GM21528 (cell line): ENCODE data around the gene SLC5A2.
"Not testable (repeated sequence)": the region's sequence is repeated elsewhere in the genome, so short reads cannot be mapped to it uniquely, and the experiment has no call there.

ENCODE experiments used
- ATAC-seq: cut with Tn5 transposase; IDR thresholded peaks from one replicate; pipeline ENCODE4 v1.9.1; 2021; ENCODE audit warnings: mild to moderate bottlenecking, moderate library complexity; ENCODE audit not compliant: unreplicated experiment, low FRiP score

Gene SLC5A2

DNA sequence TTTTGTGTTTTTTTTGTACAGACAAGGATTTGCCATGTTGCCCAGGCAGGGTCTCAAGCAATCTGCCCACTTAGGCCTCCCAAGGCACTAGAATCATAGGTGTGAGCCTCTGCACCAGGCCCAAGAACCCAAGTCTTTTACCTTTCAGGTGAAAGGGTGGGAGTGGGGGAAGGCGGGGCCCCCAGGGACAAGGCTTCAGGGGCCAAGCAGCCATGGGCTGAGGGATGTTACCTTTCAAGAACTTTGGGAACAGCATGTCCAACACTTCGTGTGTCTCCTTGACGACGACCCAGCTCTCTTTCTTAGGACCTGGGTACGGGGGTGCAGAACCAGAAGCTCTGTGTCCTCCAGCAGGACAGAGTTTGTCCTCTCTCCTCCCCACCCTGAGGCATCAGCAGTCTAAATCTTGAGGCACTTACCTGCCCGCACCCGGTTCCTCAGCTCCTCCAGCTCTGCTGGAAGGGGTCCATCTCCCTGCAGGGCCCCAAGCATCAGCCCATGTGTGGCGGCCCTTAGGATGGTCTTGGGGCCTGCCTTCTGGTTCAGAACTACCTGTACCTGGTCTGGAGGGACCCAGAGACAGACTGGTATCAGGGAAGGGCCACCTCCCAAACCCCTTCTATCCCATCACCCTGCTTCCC lies 9.0 kb downstream of the SLC5A2 start:
- ATAC-seq: no peak

DNA sequence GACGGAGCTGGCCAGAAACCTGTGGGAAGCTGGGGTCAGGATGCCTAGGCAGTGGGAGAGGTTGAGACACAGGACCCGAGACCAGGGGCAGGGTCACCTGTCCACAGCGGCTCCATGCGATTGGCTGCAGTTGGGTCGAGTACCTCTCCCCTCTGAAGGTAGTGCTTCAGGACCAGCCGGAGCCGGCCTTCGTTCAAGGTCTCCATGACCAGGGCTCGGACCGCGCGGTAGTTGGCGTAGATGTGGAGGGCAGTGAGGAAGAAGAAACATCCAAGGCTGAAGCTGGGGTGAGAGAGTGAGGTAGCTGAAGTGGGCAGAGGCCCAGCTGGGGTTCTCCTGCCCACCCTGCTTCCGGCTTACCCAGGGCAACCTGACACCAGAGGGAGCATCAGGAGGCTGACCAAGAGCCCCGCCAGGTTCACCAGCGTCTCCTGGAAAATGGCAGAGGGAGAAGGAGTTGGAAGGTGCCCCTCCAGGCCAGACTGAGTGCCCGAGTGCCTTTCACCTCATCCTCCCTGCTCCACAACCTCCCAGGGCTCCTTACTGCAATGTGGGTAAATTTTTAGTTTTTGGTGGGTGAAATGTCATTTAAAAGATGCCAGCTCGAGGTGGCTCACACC lies 10.7 kb downstream of the SLC5A2 start:
- no peak for ATAC-seq

DNA sequence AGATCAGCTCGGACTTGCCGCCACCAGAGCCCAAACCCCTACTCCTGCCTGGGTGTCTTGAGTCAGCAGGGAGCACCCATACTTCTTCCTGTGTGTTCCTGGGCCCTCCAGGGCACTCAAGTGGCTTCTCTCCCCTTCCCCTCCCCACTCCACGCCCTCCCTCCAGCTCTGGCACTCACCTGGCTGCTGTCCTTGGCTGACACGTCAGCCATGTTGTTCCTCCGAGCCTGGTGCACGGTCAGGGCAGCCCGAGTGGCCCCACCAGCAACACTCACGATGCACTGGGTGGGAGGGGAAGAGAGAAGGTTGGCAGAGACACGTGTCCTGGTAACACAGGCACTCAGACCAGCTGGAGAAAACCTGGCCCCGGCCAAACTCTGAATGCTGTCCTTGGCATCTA lies 13.7 kb downstream of the SLC5A2 start:
- no peak for ATAC-seq

DNA sequence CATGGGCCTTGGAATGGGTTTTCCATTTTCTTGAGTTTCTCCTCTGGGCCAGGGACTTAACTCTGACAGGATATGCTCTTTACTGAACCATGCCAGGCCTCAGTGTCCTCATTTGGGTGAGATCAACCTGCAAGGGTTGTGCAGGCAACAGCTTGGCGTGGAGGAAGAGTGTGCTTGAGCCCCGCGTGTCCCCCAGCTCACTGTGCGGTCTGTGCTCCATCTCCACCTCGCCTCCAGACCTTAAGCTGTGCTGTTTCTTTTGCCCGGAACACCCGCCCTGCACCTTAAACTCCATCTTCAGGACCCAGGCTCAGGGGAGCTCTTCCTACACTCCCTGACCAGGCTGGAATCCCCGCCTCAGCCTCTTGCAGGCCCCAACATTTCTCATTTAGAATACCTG lies 15.6 kb downstream of the SLC5A2 start:
- ATAC-seq: no peak

DNA sequence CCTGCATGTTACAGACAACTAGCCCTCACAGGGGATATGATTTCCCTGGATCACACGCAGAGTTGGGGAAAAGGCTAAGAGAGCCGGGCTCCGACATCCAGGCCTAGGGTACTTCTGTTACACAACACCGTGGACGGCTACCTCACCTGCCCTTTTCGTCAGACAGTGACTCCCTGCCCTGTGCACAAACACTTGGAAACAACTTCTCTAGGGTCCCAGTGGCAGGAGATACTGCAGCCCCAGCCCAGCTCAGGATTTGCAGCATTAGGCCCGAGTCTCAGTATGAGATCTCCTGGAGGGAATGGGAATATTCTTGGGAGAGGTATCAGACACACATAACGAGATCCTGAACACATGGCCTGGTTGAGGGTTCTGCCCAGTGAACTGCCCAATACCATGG lies 17.0 kb downstream of the SLC5A2 start:
- no peak for ATAC-seq

DNA sequence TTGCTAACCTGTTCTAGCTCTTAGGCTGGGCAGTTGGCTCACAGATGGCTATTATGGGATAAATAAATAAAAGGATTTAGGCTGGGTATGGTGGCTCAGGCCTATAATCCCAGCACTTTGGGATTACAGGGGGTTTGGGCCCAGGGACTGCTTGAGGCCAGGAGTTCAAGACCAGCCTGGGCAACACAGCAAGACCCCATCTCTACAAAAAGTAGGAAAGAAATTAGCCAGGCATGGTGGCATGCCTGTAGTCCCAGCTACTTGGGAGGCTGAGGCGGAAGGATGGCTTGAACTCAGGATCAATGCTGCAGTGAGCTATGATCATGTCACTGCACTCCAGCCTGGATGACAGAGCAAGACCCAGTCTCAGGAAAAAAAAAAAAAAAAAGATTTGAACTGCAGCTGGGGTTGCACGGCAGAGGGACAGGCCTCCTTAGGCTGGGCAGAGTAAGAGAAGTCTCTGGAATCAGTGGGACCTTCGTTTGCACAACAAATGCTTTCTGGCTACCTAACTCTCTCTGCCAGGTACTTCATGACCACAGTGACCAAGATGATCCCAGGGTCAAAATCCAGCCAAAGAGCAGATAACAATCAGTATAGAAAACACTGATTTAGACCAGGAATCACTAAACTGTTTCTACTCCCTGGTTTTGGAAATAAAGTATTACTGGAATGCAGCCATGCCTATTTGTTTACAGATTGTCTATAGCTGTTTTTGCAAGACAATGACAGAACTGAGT lies 18.5 kb downstream of the SLC5A2 start:
- no peak for ATAC-seq

DNA sequence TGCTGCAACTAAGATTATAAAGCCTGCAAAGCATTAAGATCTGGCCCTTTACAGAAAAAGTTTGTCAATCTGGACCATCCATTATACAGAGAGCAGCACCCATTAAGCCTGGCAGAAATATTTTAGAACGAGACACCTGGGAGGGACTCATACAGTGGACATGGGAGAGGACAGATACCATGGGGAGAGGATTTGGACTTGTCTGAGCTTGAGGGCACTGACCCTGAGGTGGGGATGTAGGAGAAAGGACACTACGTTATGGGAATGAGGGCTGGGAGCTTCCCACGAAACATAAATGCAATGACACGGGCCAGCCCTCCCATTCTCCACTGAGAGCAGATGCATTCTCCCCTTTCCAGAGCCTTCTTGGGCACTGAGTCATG lies 19.0 kb downstream of the SLC5A2 start:
- ATAC-seq: no peak

DNA sequence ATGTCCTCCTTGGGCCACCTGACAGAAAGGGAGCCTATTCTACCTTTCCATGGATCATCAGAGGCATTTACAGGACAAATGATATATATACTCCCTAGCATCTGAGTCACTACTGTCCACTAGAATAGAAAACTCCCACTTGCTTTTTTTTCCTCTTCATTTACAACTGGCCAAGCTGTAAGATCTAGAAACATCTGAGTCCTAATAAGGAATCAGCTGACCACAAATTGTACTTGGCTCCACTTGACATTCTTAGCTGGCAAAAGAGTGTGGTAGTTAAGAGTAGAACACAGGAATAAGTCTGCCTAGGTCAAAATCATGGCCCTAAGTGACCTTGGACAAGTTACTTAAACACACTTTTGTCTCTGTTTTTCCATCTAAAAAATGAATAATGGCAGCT lies 20.1 kb downstream of the SLC5A2 start:
- ATAC-seq: no peak

DNA sequence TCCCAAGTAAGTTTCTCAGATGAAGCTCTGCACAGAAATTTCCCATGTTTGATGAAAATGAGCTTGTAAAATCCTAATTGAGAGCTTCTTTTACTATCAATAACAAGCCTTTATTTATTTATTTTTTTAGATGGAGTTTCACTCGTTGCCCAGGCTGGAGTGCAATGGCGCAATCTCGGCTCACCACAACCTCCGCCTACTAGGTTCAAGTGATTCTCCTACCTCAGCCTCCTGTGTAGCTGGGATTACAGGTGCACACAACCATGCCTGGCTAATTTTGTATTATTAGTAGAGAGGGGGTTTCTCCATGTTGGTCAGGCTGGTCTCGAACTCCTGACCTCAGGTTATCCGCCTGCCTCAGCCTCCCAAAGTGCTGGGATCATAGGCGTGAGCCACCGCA lies 20.6 kb downstream of the SLC5A2 start:
- ATAC-seq: not testable (repeated sequence)

DNA sequence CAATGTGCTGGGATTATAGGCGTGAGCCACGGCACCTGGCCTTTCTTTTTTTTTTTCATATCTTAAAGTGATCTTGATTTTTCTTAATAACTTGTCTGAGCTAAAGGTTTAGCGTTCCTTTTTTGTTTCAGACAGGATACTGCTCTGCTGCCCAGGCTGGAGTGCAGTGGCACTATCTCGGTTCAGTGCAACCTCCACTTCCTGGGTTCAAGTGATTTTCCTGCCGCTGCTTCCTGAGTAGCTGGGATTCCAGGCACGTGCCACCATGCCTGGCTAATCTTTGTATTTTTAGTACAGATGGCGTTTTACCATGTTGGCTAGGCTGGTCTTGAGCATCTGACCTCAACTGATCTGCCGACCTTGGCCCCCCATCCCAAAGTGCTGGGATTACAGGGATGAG lies 21.2 kb downstream of the SLC5A2 start:
- no peak for ATAC-seq

DNA sequence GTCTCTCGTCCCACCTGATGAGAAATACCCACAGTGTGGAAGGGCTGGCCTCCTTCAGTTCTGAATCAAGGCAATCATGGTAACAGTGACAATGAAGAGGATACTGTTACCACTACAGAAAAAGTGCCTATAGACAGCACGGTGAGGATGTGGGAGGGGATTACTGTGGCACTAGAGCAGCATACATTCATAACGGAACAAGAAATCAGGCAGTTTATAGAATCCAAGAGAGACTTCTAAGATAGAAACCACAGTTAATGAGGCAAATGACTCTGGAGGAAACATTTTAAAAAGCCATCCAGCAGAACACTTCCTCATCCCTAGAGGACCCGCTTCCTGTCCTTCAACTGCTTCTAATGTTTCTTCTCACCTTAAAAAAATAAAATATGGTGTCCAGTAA lies 22.6 kb downstream of the SLC5A2 start:
- peak; percentile 39 for ATAC-seq

DNA sequence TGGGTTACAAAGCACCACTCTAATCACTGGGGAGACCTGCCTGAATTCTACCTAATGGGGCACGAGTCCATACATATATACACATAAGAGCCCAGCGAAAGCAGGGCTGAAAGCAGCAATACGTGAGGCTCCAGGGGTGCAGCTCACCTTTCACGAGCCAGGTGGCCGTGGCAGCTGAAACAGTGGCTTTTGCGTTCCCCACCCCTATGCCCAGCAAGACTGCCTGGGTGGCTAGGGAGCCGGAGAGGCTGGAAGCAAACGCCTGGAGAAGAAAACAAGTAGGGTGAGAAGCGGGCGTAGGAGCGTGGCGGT lies 24.6 kb downstream of the SLC5A2 start:
- ATAC-seq: peak; percentile 2

DNA sequence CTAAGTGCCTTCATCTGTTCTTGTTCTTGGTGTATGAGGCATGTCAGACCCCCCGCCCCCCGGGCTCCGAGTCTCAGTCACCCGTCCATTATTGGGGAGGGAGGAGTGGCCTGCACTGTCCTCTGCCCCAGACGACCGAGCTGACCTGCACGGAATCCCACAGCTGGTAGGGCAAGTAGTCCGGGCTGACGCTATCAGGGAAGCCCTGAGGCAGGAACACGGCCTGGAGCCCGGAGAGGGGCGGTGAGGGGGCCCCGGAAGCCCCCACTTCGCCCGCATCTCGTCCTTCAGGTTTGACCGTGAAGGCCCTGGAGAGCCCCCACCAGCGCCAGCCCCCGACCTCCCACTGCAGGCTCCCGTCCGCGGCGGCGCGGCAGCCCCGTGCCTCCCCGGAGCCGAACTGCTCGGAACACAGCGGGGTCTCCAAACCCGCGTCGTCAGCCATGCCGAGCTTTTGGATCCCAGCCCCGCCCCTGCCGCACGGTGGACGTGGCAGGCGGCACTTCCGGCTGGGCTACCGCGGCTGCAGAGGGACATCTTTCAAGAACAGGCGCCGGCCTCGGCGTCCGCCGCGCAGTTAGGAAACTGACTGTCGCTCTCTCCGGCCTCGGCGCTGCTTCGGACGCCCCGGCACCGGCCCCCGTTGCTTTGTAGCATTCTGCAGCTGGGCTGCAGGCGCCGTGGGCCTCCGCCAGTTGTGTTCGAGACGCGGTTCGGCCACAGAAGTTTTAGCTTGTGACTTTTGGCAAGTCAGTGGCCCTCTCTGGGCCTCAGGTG lies 25.2 kb downstream of the SLC5A2 start, which contains the start of gene RUSF1:
Gene RUSF1 (minus strand): TSS at position 463 of the 777 bp plus-strand sequence. CDS start 18 bp downstream, at position 445.
- peak; percentile 89 for ATAC-seq

DNA sequence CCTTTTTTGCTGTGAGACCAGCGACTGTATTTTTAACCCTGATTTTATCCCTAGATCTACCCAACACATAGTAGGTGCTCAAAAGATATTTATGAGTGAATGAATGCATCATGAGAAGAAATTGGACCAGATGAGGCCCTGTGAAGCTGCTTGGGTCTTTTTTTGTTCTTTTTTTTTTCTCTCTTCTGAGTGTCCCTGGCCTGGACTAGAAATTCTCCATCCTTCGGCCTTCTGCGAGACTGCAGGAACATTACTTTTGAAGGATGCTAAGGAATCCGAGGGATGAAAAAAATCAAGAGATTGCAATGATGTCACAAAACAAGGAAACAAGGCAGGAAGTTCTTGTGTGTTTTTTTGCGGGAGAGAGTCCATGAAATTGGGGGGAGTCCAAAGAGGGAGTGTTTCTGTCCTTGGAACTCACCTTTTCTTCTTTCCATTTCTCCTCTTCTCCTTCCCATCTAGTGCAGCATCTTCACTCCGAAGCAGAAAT lies 25.8 kb downstream of the SLC5A2 start:
- ATAC-seq: no peak

DNA sequence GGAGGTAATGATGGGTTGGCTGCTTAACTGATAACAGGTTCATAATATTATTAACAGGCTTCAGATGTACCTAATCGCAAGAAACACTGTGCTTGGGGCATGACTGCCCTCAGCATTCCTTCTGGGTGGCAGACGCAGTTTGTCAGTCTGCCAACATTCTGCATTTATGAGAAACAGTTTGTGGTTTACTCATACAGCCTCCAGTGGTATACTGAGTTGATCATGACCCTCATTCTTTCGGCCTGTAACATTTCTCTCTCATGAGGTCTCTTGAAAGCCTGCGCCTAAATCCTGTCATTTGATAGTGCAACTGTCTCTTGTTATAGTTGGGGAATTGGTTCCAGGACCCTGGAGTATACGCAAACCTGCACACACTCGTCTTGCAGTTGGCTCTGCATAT lies 30.2 kb downstream of the SLC5A2 start:
- ATAC-seq: no peak

DNA sequence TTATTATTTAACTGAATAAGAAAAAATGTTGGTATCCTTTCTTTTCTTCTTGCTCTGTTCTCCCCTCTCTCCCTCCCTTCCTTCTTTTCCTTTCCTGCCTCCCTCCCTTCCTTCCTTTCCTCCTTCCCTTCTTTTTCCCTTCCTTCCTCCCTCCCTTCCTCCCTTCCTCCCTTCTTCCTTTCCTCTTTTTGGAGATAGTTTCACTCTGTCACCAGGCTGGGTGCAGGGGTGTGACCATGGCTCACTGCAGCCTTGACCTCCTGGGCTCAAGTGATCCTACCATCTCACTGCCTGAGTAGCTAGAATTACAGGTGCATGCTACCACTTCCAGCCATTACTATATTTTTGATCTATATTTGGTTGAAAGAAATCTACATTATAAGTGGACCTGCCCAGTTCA lies 31.0 kb downstream of the SLC5A2 start:
- no peak for ATAC-seq

DNA sequence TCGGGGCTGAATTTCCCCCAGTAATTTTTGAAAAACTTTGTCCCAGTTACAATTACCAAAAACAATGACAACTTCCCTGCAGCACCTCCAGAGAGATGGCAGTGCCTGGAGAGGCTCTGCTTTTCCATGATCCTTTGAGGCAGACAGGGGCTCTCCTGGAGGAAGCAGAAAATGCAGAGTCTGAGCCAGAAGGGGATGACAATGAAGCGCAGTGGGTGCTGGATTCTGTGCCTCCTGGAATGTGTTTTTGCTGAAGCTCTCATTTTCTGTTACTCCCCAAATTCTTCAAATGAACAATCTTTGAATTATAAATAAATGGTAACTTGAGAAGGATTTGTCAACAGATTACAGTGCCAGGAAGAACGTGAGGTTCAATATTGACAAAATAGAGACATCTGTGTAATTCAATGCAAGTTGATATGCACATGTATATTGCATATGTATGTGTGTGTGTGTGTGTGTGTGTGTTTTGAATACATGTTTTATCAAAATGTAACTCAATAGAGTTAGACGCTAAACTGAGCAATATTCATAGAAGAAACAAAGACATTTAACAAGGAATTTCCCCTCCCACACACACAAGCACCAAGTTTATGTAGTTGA lies 35.0 kb downstream of the SLC5A2 start:
- no peak for ATAC-seq

DNA sequence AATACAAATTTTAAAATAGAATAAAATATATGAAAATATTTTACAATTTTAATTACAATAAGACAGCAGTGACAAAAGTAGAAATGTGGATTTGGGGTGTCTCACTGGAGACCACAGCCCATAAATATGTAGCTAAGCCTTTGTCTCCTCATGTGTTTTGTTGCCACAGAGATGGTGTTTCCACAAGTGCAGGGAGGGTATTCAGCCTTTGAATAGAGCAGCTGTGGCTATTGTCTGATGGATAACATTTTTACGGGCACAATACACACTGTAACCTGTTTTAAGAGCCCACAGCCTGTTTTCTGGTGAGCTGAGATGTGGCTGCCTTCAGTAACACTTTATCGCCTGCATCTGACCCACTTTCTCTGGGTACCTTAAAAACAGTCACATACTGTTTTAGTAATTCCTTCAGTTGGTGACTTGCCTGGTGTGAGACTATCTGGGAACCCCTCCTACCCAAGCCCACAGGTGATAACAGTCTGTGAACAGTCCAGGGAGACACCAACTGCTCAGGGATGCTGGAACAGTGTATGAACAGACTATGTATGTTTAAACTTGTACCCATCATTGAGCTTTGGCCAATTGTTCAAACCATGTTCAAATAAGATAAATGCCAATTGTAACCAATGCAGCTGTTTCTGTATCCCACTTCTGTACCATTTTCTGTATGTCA lies 37.0 kb downstream of the SLC5A2 start:
- ATAC-seq: no peak

DNA sequence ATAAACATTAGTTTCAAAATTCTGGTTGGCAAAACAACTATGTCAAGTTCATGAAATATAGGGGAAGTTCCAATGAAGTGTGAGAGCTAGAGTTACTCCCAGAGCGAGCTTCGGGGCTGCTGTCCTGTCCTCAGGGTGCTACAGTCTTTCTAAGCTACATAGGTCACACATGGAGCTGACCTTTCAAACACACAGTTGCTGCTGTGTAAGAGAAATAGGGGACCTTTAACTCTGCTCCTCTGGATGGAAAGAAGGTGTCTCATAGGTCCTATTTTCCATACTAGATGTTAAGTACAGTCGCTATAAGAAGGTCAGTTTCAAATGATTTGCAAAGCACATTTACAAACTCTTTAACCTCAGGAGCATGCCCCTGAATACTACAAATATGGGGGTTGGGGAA lies 38.4 kb downstream of the SLC5A2 start:
- ATAC-seq: no peak

DNA sequence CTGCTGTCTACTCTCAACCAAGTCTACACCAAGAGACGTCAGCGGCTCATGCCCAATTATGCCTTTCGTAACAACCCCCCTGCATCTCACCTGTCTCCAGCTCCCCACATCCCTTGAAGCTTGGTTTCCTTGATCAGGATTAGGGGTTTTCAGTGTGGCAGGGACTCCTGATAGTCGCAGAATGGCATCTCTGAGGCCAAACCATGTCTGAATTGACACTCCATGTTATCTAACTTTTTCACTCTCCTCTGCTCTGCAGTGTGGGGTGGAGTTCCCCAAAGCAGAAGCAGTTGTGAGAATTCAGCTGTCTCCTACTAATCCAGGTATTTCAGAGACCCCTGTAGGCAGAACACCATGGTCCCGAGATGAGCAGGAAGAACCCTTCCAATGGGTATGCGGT lies 39.1 kb downstream of the SLC5A2 start:
- no peak for ATAC-seq
